Esophagus squamous epithelium (tissue), 5 donors: ENCODE data around the gene HMGN1. TPM values are rescaled to one million over a fixed set of nuclear protein-coding genes. Genes with fewer than 3 reads are reported as not detected.

Experiments
- DNase-seq: peaks from one replicate; lab custom pipeline; 2025; lab: John Stamatoyannopoulos, UW
- H3K27ac ChIP-seq, 4 donors: fragments of 200-600 bp; sonication (generic); one replicate each; pipeline ENCODE4 v1.5.1; 2016 to 2019; ENCODE audit warnings: mild to moderate bottlenecking in 1 of 4
- H3K27me3 ChIP-seq, 4 donors: fragments of 200-600 bp; sonication (generic); 1 replicate in 3 of 4; 2 replicates in 1 of 4; pipeline versions ENCODE4 v1.5.1 to v1.6.0; 2017 to 2021; ENCODE audit warnings: antibody characterized with exemption in 1 of 4
- H3K36me3 ChIP-seq, 3 donors: fragments of 200-600 bp; sonication (generic); one replicate each; pipeline ENCODE4 v1.5.1; 2016 to 2019
- H3K4me1 ChIP-seq, 3 donors: fragments of 200-600 bp; sonication (generic); one replicate each; pipeline ENCODE4 v1.5.1; 2017 to 2019
- H3K4me3 ChIP-seq, 4 donors: fragments of 200-600 bp; sonication (generic); 1 replicate in 3 of 4; 2 replicates in 1 of 4; pipeline ENCODE4 v1.5.1; 2016 to 2019; ENCODE audit warnings: mild to moderate bottlenecking in 2 of 4, moderate library complexity in 1 of 4
- H3K9me3 ChIP-seq, 3 donors: fragments of 200-600 bp; sonication (generic); one replicate each; pipeline ENCODE4 v1.5.1; 2016 to 2019
- CTCF ChIP-seq, 6 experiments: fragments of 450-650 bp in 4 of 6; fragments of 200-600 bp in 2 of 6; sonication (generic) in 2 of 6; IDR thresholded peaks; one replicate each; pipeline ENCODE4 v1.5.1; 2016 to 2019; ENCODE audit warnings: antibody characterized with exemption in 6 of 6, mild to moderate bottlenecking in 4 of 6, moderate library complexity in 4 of 6
- POLR2A ChIP-seq, 4 donors: fragments of 450-650 bp; IDR thresholded peaks; one replicate each; pipeline ENCODE4 v1.6.1; 2017; ENCODE audit warnings: antibody characterized with exemption in 4 of 4, mild to moderate bottlenecking in 4 of 4, moderate library complexity in 3 of 4
- WGBS, 2 donors: methylation state at CpG; one replicate each; pipeline ENCODE4 v1.1.5; 2018; 5-methylcytosine and 5-hydroxymethylcytosine counted together
- intact Hi-C: fragments of 100-400 bp; cut with DNase I; formaldehyde crosslinking; loops from one replicate; pipeline ENCODE4 v1.15.0; 2022
- total RNA-seq, 4 donors: library from RNA; depleted of rRNA; stranded (reverse); fragments of >200 nt; gene quantifications; one replicate each; pipeline ENCODE4 v1.1.0, GENCODE V29; 2016
- donor health status: DM: yes; HTN: yes; CAD: no.

Gene HMGN1
- total RNA-seq, 4 donors from 2014 or later = 114 to 193 (median 144) TPM

GRCh38 chr21:39344848-39345247 is 4.0 kb downstream of the HMGN1 start:
- Histone ChIP-seq H3K4me1 (peaks cover 2 to 41% (median 21%) of the 10 kb centered on the region in 3 donors), H3K27me3 (no peaks in the 10 kb centered on the region), H3K4me3 (no peak overlapping the region), H3K27ac (no peak overlapping the region), H3K36me3 (peaks cover 5 to 53% (median 19%) of the 10 kb centered on the region in 3 donors), H3K9me3 (no peaks in the 10 kb centered on the region)
- intact Hi-C loops = no loop called here
- no peak for DNase-seq
- WGBS, 2 donors = 82 to 85% methylated on average over 5 of the region's 5 CpGs
- no peak for TF ChIP-seq POLR2A (IDR thresholded peaks at IDR 0.05)
- TF ChIP-seq CTCF (IDR thresholded peaks at IDR 0.05) = no peak

GRCh38 chr21:39341249-39341923 is 7.5 kb downstream of the HMGN1 start:
- DNase-seq = no peak
- H3K9me3 ChIP-seq = no peaks in the 10 kb centered on the region
- 94 to 96% methylated on average over 6 of the region's 6 CpGs for WGBS, 2 donors
- peaks cover 0 to 21% (median 9%) of the 10 kb centered on the region in 3 donors for H3K4me1 ChIP-seq
- intact Hi-C loops = no loop called here
- H3K27ac ChIP-seq = no peak overlapping the region
- no peak for TF ChIP-seq POLR2A (IDR thresholded peaks at IDR 0.05)
- TF ChIP-seq CTCF (IDR thresholded peaks at IDR 0.05) = no peak
- H3K4me3 ChIP-seq = no peak overlapping the region
- peaks cover 5 to 49% (median 19%) of the 10 kb centered on the region in 3 donors for H3K36me3 ChIP-seq
- no peaks in the 10 kb centered on the region for H3K27me3 ChIP-seq

- Histone ChIP-seq H3K27me3 (no peaks in the 10 kb centered on the region), H3K4me1 (peaks cover 0 to 14% (median 2%) of the 10 kb centered on the region in 3 donors), H3K9me3 (no peaks in the 10 kb centered on the region), H3K36me3 (peaks cover 5 to 44% (median 19%) of the 10 kb centered on the region in 3 donors), H3K27ac (no peak overlapping the region), H3K4me3 (no peak overlapping the region)
- DNase-seq = no peak
- intact Hi-C loops = no loop called here
- WGBS, 2 donors = 83 to 92% methylated on average over 6 of the region's 6 CpGs
- TF ChIP-seq POLR2A (IDR thresholded peaks at IDR 0.05) = no peak
- TF ChIP-seq CTCF (IDR thresholded peaks at IDR 0.05) = no peak
These were observed 8.2 kb downstream of the HMGN1 start for GRCh38 chr21:39340687-39341086.

GRCh38 chr21:39339231-39339630 is 9.7 kb downstream of the HMGN1 start:
- TF ChIP-seq CTCF (IDR thresholded peaks at IDR 0.05) (no peak), POLR2A (IDR thresholded peaks at IDR 0.05) (no peak)
- WGBS, 2 donors = 93 to 98% methylated on average over 2 of the region's 2 CpGs
- Histone ChIP-seq H3K4me1 (no peaks in the 10 kb centered on the region), H3K27me3 (no peaks in the 10 kb centered on the region), H3K36me3 (peaks cover 5 to 33% (median 19%) of the 10 kb centered on the region in 3 donors), H3K27ac (no peak overlapping the region), H3K9me3 (no peaks in the 10 kb centered on the region), H3K4me3 (no peak overlapping the region)
- no peak for DNase-seq
- intact Hi-C loops = no loop called here

GRCh38 chr21:39336457-39337008 is 12.4 kb downstream of the HMGN1 start:
- no peaks in the 10 kb centered on the region for H3K27me3 ChIP-seq
- H3K4me1 ChIP-seq = no peaks in the 10 kb centered on the region
- 84 to 87% methylated on average over 13 of the region's 13 CpGs for WGBS, 2 donors
- H3K27ac ChIP-seq = no peak overlapping the region
- TF ChIP-seq POLR2A (IDR thresholded peaks at IDR 0.05) (no peak), CTCF (IDR thresholded peaks at IDR 0.05) (no peak)
- no peak for DNase-seq
- intact Hi-C loops = no loop called here
- H3K9me3 ChIP-seq = no peaks in the 10 kb centered on the region
- H3K4me3 ChIP-seq = no peak overlapping the region
- H3K36me3 ChIP-seq = peaks cover 0 to 10% (median 7%) of the 10 kb centered on the region in 3 donors
